Neuron (in vitro differentiated cells): ENCODE measurements around the gene FAM9A.

Source experiments
- H2AFZ ChIP-seq: one replicate; pipeline ENCODE4 v1.6.1; 2013; ENCODE audit warnings: low read depth, mild to moderate bottlenecking, inconsistent platforms, low read length, moderate library complexity
- H3K27me3 ChIP-seq: one replicate; pipeline ENCODE4 v1.6.1; 2013; ENCODE audit warnings: low read length; ENCODE audit not compliant: insufficient read depth
- H3K36me3 ChIP-seq: one replicate; pipeline ENCODE4 v1.6.1; 2013; ENCODE audit warnings: low read length; ENCODE audit not compliant: insufficient read depth
- H3K4me1 ChIP-seq: one replicate; pipeline ENCODE4 v1.6.1; 2013; ENCODE audit warnings: low read length; ENCODE audit not compliant: insufficient read depth
- H3K4me3 ChIP-seq: 2 replicates; pipeline ENCODE4 v1.5.1; 2013; ENCODE audit warnings: mild to moderate bottlenecking, low read length, moderate library complexity
- H3K9me3 ChIP-seq: one replicate; pipeline ENCODE4 v1.6.1; 2013; ENCODE audit warnings: low read length

The FAM9A gene

DNA sequence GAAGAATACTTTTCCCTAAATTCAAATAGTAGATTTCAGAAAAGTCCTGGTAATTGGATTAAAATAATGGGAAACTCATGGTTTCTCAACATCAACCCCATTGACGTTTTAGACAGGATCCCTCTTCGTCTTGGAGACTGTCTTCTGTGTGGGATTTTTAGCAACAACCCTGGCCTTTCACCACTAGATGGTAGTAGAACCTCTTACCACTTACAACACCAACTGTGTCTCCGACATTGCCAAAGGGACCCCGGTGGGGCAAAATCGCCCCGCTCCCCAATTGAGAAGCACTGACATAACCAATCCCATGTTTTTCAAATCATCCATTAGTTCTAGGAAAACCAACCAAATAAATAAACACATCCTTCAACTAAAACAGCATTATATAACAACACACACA, 52.3 kb downstream of the FAM9A start:
- Histone ChIP-seq H3K4me1 (no peaks in the 10 kb centered on the region), H3K4me3 (no peak overlapping the region), H3K9me3 (no peaks in the 10 kb centered on the region), H3K27me3 (peaks cover 3% of the 10 kb centered on the region), H2AFZ (no peak overlapping the region), H3K36me3 (no peaks in the 10 kb centered on the region)

- no peak overlapping the region for H2AFZ ChIP-seq
- H3K9me3 ChIP-seq: no peaks in the 10 kb centered on the region
- no peaks in the 10 kb centered on the region for H3K36me3 ChIP-seq
- no peak overlapping the region for H3K4me3 ChIP-seq
- peaks cover 5% of the 10 kb centered on the region for H3K4me1 ChIP-seq
- no peaks in the 10 kb centered on the region for H3K27me3 ChIP-seq
These were observed 58.0 kb downstream of the FAM9A start for GRCh38 chrX:8743126-8743732.

DNA sequence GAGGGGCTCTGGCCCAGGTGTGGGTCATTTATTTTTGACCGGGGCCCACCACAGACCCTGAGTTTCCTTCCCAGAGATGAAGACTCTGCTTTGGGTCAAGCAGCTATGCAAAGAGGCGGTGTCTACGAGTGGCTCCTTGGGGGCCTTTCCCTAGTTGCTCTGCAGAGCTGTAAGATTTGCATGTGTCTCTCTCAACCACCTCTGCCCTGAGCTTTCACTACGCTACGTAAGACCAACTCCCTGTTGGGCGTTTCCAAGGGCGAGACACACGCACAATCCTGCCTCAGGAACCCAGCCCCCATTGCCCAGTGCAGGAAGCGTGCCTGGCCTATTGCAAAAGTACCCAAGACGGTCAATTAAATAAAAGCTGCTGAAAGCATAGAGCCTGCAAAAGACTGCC, 59.2 kb downstream of the FAM9A start:
- Histone ChIP-seq H3K9me3 (no peaks in the 10 kb centered on the region), H3K36me3 (no peaks in the 10 kb centered on the region), H2AFZ (no peak overlapping the region), H3K4me1 (peaks cover 5% of the 10 kb centered on the region), H3K4me3 (no peak overlapping the region), H3K27me3 (no peaks in the 10 kb centered on the region)
